ENCODE results near the gene MCF2L. TPM values are rescaled to one million over a fixed set of nuclear protein-coding genes. Genes with fewer than 3 reads are reported as not detected.

Gene MCF2L
- polyA plus RNA-seq, 2 of the 4 experiments (the other 2 are of a cell fraction), result 0.36 to 0.92 TPM

- H3K4me2 ChIP-seq, result no peak overlapping the region
- FAIRE-seq (no peak), ATAC-seq (no peak), DNase-seq (ENCODE audit: low read depth in 1 of 2, low spot score in 1 of 2) (no peak)
- 71% methylated on average over 15 of the region's 19 CpGs for WGBS (ENCODE audit: missing lambda C conversion rate)
- ChIA-PET POLR2A (no interaction called here), CTCF (interaction anchor here (0.6 to 1.1 kb wide), 2 partner anchors 11 to 14 kb away, joined by 3 read pairs; no protein-coding TSS in a partner anchor)
- no peaks in the 10 kb centered on the region for H3K9me3 ChIP-seq
- H3K4me1 ChIP-seq, result no peaks in the 10 kb centered on the region
- H3K4me3 ChIP-seq, result no peak overlapping the region
- TF ChIP-seq REST (IDR thresholded peaks at IDR 0.05), result no peak
- no peak for TF ChIP-seq FOSL2 (IDR thresholded peaks at IDR 0.05)
- no peak for TF ChIP-seq FOSL2 (CRISPR knock-in tag; IDR thresholded peaks at IDR 0.05)
- TF ChIP-seq RARB (CRISPR knock-in tag; IDR thresholded peaks at IDR 0.05), result no peak
- no peak for TF ChIP-seq ZC3H11A (IDR thresholded peaks at IDR 0.05)
- no peak for TF ChIP-seq POLR2AphosphoS2 (conservative IDR thresholded peaks at IDR 0.05; ENCODE audit: low read length)
- no peak for TF ChIP-seq ZFP36 (IDR thresholded peaks at IDR 0.05; ENCODE audit: borderline replicate concordance, partially characterized antibody)
- no peak for TF ChIP-seq TP53 (CRISPR knock-in tag; IDR thresholded peaks at IDR 0.05)
- TF ChIP-seq HDAC2 (IDR thresholded peaks at IDR 0.05), result no peak
- TF ChIP-seq EHMT2 (IDR thresholded peaks at IDR 0.05; ENCODE audit: low read depth), result no peak
- no peak for TF ChIP-seq BHLHE40 (IDR thresholded peaks at IDR 0.05; ENCODE audit: low read depth, low read length)
- TF ChIP-seq EP300 (IDR thresholded peaks at IDR 0.05), result no peak
- TF ChIP-seq CHD2 (IDR thresholded peaks at IDR 0.05; ENCODE audit: low read length, partially characterized antibody), result no peak
- TF ChIP-seq HOXB13 (CRISPR knock-in tag; IDR thresholded peaks at IDR 0.05; ENCODE audit: low read depth), result no peak
- H3K27ac ChIP-seq, result no peak overlapping the region
Observed at GRCh38 chr13:112956571-112957294, 12.3 kb upstream of the MCF2L start.

GRCh38 chr13:112957295-112957677, 11.7 kb upstream of the MCF2L start:
- no peak overlapping the region for H3K4me3 ChIP-seq
- no peak for TF ChIP-seq BHLHE40 (IDR thresholded peaks at IDR 0.05; ENCODE audit: low read depth, low read length)
- TF ChIP-seq MAX (IDR thresholded peaks at IDR 0.05), result no peak
- no peak for TF ChIP-seq FOSL2 (IDR thresholded peaks at IDR 0.05)
- TF ChIP-seq FOSL2 (CRISPR knock-in tag; IDR thresholded peaks at IDR 0.05), result no peak
- TF ChIP-seq EHMT2 (IDR thresholded peaks at IDR 0.05; ENCODE audit: low read depth), result no peak
- no peak for TF ChIP-seq NFE2L2 (conservative IDR thresholded peaks at IDR 0.05; ENCODE audit: low read length)
- no peak for TF ChIP-seq POLR2AphosphoS2 (conservative IDR thresholded peaks at IDR 0.05; ENCODE audit: low read length)
- no peak for TF ChIP-seq RARB (CRISPR knock-in tag; IDR thresholded peaks at IDR 0.05)
- no peak overlapping the region for H3K4me2 ChIP-seq
- no peak for FAIRE-seq
- CTCF ChIA-PET, result no interaction called here
- ATAC-seq, result no peak
- H3K4me1 ChIP-seq, result no peaks in the 10 kb centered on the region
- no peaks in the 10 kb centered on the region for H3K9me3 ChIP-seq
- no peak overlapping the region for H3K27ac ChIP-seq
- WGBS (ENCODE audit: missing lambda C conversion rate), result 74% methylated on average over 12 of the region's 12 CpGs
- no peak for DNase-seq (ENCODE audit: low read depth in 1 of 2, low spot score in 1 of 2)
- POLR2A ChIA-PET, result no interaction called here

GRCh38 chr13:112958127-112958989, 10.7 kb upstream of the MCF2L start:
- DNase-seq (ENCODE audit: low read depth in 1 of 2, low spot score in 1 of 2), result no peak
- H3K4me2 ChIP-seq, result no peak overlapping the region
- CTCF ChIA-PET, result interaction anchor here (0.7 kb wide), 1 partner anchor 15 kb away, joined by 3 read pairs; no protein-coding TSS in a partner anchor
- TF ChIP-seq SMC3 (IDR thresholded peaks at IDR 0.05) (no peak), ZSCAN20 (CRISPR knock-in tag; IDR thresholded peaks at IDR 0.05) (no peak), MAZ (IDR thresholded peaks at IDR 0.05; ENCODE audit: borderline replicate concordance, low read depth, low read length) (no peak), MAFK (IDR thresholded peaks at IDR 0.05; ENCODE audit: partially characterized antibody) (no peak), PBX3 (IDR thresholded peaks at IDR 0.05) (no peak), POLR2AphosphoS2 (conservative IDR thresholded peaks at IDR 0.05; ENCODE audit: low read length) (no peak), TFCP2L1 (CRISPR knock-in tag; IDR thresholded peaks at IDR 0.05) (no peak), HEYL (CRISPR knock-in tag; IDR thresholded peaks at IDR 0.05) (no peak), CTCF (IDR thresholded peaks at IDR 0.05) (no peak), JUN (IDR thresholded peaks at IDR 0.05) (no peak), CEBPB (IDR thresholded peaks at IDR 0.05) (no peak), RNF2 (IDR thresholded peaks at IDR 0.05; ENCODE audit: borderline replicate concordance, low read depth) (no peak), HDAC2 (IDR thresholded peaks at IDR 0.05) (no peak)

More at GRCh38 chr13:112958127-112958989, 10.7 kb upstream of the MCF2L start:
- POLR2A ChIA-PET, result no interaction called here
- Histone ChIP-seq H3K9me3 (no peaks in the 10 kb centered on the region), H3K4me1 (no peaks in the 10 kb centered on the region), H3K27ac (no peak overlapping the region), H3K4me3 (no peak overlapping the region)
- WGBS (ENCODE audit: missing lambda C conversion rate), result 56% methylated on average over 28 of the region's 29 CpGs
- no peak for ATAC-seq
- FAIRE-seq, result no peak

All from A549 (cell line).